ENCODE data around the gene BBX.

DNA sequence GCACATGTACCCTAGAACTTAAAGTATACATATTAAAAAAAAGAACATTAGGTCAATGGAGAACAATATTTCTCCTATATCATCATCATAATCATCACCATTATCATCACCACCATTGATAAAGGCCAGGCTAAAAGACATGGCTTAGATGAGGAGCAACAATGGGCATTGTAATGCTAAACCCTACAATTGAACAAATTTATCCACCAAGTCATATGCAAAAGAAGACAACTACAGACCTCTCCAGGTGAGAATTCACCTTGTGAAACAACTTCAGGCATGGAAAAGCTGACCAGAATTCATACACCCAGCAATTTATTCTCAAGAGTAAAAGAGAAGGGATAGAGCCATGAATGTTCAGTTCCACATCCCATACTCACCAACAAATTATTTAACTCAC, 46.3 kb upstream of the BBX start:
- TF ChIP-seq, protein P1, sequence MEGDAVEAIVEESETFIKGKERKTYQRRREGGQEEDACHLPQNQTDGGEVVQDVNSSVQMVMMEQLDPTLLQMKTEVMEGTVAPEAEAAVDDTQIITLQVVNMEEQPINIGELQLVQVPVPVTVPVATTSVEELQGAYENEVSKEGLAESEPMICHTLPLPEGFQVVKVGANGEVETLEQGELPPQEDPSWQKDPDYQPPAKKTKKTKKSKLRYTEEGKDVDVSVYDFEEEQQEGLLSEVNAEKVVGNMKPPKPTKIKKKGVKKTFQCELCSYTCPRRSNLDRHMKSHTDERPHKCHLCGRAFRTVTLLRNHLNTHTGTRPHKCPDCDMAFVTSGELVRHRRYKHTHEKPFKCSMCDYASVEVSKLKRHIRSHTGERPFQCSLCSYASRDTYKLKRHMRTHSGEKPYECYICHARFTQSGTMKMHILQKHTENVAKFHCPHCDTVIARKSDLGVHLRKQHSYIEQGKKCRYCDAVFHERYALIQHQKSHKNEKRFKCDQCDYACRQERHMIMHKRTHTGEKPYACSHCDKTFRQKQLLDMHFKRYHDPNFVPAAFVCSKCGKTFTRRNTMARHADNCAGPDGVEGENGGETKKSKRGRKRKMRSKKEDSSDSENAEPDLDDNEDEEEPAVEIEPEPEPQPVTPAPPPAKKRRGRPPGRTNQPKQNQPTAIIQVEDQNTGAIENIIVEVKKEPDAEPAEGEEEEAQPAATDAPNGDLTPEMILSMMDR (IDR thresholded peaks at IDR 0.05) = no peak
- no peak for TF ChIP-seq EP300 (IDR thresholded peaks at IDR 0.05)
- TF ChIP-seq POLR2A (IDR thresholded peaks at IDR 0.05) = no peak
- no peak for TF ChIP-seq POLR2AphosphoS5 (IDR thresholded peaks at IDR 0.05)

Data from gastroesophageal sphincter (tissue), 3 donors.